Measurements from ENCODE around the gene SPRYD4. TPM values are rescaled to one million over a fixed set of nuclear protein-coding genes. Genes with fewer than 3 reads are reported as not detected.

SPRYD4 gene
- total and polyA plus RNA-seq, 9 of the 15 experiments (the other 6 are each of a cell fraction or from before 2014, with no cell fraction given) = 1.8 to 4.7 (median 2.8) TPM

DNA sequence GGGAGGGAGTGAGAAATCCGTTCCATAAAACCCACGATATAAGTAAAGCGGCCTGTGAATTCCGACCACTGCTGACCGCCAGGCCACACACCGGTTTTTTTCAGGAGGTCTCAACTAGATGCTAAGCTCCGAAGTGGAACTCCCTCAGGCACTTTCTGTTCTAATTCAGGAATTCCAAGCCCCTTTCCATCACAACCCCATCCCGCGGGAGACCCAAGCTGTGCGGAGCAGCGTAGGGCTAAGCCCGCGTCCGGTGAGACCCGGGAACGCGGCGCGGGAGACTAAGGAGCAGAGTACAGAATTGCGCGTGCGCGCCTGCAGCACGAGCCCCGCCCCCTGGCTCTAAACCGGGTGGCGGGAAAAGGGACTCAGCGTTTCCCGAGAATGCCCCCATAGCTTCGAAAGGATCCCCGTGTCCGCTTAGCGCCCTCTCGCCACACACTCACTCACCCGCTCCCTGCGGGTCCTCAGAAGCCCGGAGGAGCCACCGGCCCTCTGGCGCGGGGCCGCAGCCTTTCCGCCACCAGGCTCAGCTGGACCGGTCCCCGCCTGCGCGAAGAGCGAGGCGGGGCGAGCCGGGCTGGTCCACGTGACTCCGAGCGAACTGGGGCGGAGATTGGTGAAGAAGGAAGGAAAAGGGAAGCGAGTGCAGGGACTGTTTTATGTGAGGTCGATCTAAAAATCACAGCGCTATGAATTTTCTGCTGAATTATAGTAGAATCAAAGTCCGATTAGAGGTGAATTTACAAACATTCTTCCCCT, 19.3 kb upstream of the SPRYD4 start, which contains the start of gene TIMELESS (continued):
- peak; percentile 92 to 94 for TF ChIP-seq NRF1 (conservative IDR thresholded peaks at IDR 0.05 in 1 of 2, IDR thresholded peaks at IDR 0.05 in 1 of 2)
- TF ChIP-seq PPARD (CRISPR knock-in tag; IDR thresholded peaks at IDR 0.05) = no peak
- no peak for TF ChIP-seq ZNF140 (CRISPR knock-in tag; IDR thresholded peaks at IDR 0.05)
- no peak for TF ChIP-seq NFYB (IDR thresholded peaks at IDR 0.05; ENCODE audit: extremely low read depth, insufficient read length)
- no peak for TF ChIP-seq ZNF12 (CRISPR knock-in tag; IDR thresholded peaks at IDR 0.05)
- TF ChIP-seq ZNF444 (CRISPR knock-in tag; IDR thresholded peaks at IDR 0.05) = no peak
- TF ChIP-seq TAF9B (IDR thresholded peaks at IDR 0.05; ENCODE audit: partially characterized antibody) = peak; percentile 54
- no peak for TF ChIP-seq MYBL2 (IDR thresholded peaks at IDR 0.05; ENCODE audit: low read depth)
- TF ChIP-seq MYBL2 (CRISPR knock-in tag; IDR thresholded peaks at IDR 0.05; ENCODE audit: borderline replicate concordance) = no peak
- TF ChIP-seq GMEB1 (CRISPR knock-in tag; IDR thresholded peaks at IDR 0.05) = no peak
- no peak for TF ChIP-seq TFAM (CRISPR knock-in tag; conservative IDR thresholded peaks at IDR 0.05)
- TF ChIP-seq TARDBP (IDR thresholded peaks at IDR 0.05) = no peak
- TF ChIP-seq RBM17 (IDR thresholded peaks at IDR 0.05; ENCODE audit: borderline replicate concordance, low read depth, low read length) = no peak
- TF ChIP-seq RERE (CRISPR knock-in tag; IDR thresholded peaks at IDR 0.05; ENCODE audit: borderline replicate concordance) = no peak
- TF ChIP-seq ESRRB (CRISPR knock-in tag; IDR thresholded peaks at IDR 0.05; ENCODE audit: borderline replicate concordance) = no peak
- TF ChIP-seq, protein P1, sequence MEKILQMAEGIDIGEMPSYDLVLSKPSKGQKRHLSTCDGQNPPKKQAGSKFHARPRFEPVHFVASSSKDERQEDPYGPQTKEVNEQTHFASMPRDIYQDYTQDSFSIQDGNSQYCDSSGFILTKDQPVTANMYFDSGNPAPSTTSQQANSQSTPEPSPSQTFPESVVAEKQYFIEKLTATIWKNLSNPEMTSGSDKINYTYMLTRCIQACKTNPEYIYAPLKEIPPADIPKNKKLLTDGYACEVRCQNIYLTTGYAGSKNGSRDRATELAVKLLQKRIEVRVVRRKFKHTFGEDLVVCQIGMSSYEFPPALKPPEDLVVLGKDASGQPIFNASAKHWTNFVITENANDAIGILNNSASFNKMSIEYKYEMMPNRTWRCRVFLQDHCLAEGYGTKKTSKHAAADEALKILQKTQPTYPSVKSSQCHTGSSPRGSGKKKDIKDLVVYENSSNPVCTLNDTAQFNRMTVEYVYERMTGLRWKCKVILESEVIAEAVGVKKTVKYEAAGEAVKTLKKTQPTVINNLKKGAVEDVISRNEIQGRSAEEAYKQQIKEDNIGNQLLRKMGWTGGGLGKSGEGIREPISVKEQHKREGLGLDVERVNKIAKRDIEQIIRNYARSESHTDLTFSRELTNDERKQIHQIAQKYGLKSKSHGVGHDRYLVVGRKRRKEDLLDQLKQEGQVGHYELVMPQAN (IDR thresholded peaks at IDR 0.05; ENCODE audit: borderline replicate concordance) = peak; percentile 86
- no peak for TF ChIP-seq NR2F6 (CRISPR knock-in tag; IDR thresholded peaks at IDR 0.05)
- no peak for TF ChIP-seq FUS (optimal IDR thresholded peaks at IDR 0.05; ENCODE audit: low read depth, low read length)
- TF ChIP-seq ESRRA (IDR thresholded peaks at IDR 0.05; ENCODE audit: borderline replicate concordance, low read depth) = no peak
- no peak for TF ChIP-seq MECOM (CRISPR knock-in tag; IDR thresholded peaks at IDR 0.05)

Data from K562 (cell line).